Measurements from ENCODE around the gene EIF4EBP3.

The EIF4EBP3 gene

GRCh38 chr5:140548300-140548688 is 832 bp downstream of the EIF4EBP3 start:
- no peaks in the 10 kb centered on the region for H3F3A ChIP-seq (ENCODE audit: low read depth)
- peaks cover 5% of the 10 kb centered on the region for H3K4me1 ChIP-seq (ENCODE audit: insufficient read depth, low read length, poor library complexity, severe bottlenecking)
- H3K9me3 ChIP-seq (ENCODE audit: insufficient read depth, low read depth, low read length), result no peaks in the 10 kb centered on the region
- H3K27me3 ChIP-seq (ENCODE audit: insufficient read depth, low read length, poor library complexity, severe bottlenecking), result no peaks in the 10 kb centered on the region
- H2AFZ ChIP-seq (ENCODE audit: low read length), result no peak overlapping the region
- H3K4me3 ChIP-seq (ENCODE audit: low read length, poor library complexity, severe bottlenecking), result peak overlapping the region; percentile 74
- TF ChIP-seq EZH2phosphoT487 (IDR thresholded peaks at IDR 0.05; ENCODE audit: borderline replicate concordance), result no peak
- no peak for TF ChIP-seq CTCF (conservative IDR thresholded peaks at IDR 0.05; ENCODE audit: low read length)
- peak overlapping the region; percentile 75 for H3K4me2 ChIP-seq (ENCODE audit: low read depth, low read length, poor library complexity, severe bottlenecking)
- H3K36me3 ChIP-seq (ENCODE audit: insufficient read depth, low read length), result peaks cover 44% of the 10 kb centered on the region; the same call in 1 of the 2 replicates
- H3K79me2 ChIP-seq (ENCODE audit: insufficient read depth, low read length), result peaks cover 8% of the 10 kb centered on the region
- H4K20me1 ChIP-seq (ENCODE audit: insufficient read depth, low read length, poor library complexity, severe bottlenecking), result no peaks in the 10 kb centered on the region
- H3K9ac ChIP-seq (ENCODE audit: low read depth, low read length, poor library complexity, severe bottlenecking), result peak overlapping the region; percentile 75
- no peaks in the 10 kb centered on the region for H3K9me2 ChIP-seq (replicated peaks; ENCODE audit: low read depth, low read length)

GRCh38 chr5:140548791-140549190 is 1.3 kb downstream of the EIF4EBP3 start:
- H2AFZ ChIP-seq (ENCODE audit: low read length), result no peak overlapping the region
- peaks cover 43% of the 10 kb centered on the region; the same call in 1 of the 2 replicates for H3K36me3 ChIP-seq (ENCODE audit: insufficient read depth, low read length)
- H3K4me3 ChIP-seq (ENCODE audit: low read length, poor library complexity, severe bottlenecking), result peak overlapping the region; percentile 74
- no peaks in the 10 kb centered on the region for H4K20me1 ChIP-seq (ENCODE audit: insufficient read depth, low read length, poor library complexity, severe bottlenecking)
- H3K9me2 ChIP-seq (replicated peaks; ENCODE audit: low read depth, low read length), result no peaks in the 10 kb centered on the region
- peaks cover 8% of the 10 kb centered on the region for H3K4me1 ChIP-seq (ENCODE audit: insufficient read depth, low read length, poor library complexity, severe bottlenecking)
- TF ChIP-seq EZH2phosphoT487 (IDR thresholded peaks at IDR 0.05; ENCODE audit: borderline replicate concordance), result no peak
- TF ChIP-seq CTCF (conservative IDR thresholded peaks at IDR 0.05; ENCODE audit: low read length), result no peak
- no peaks in the 10 kb centered on the region for H3F3A ChIP-seq (ENCODE audit: low read depth)
- no peaks in the 10 kb centered on the region for H3K27me3 ChIP-seq (ENCODE audit: insufficient read depth, low read length, poor library complexity, severe bottlenecking)
- H3K9me3 ChIP-seq (ENCODE audit: insufficient read depth, low read depth, low read length), result no peaks in the 10 kb centered on the region
- H3K79me2 ChIP-seq (ENCODE audit: insufficient read depth, low read length), result peaks cover 13% of the 10 kb centered on the region
- H3K4me2 ChIP-seq (ENCODE audit: low read depth, low read length, poor library complexity, severe bottlenecking), result peak overlapping the region; percentile 75
- H3K9ac ChIP-seq (ENCODE audit: low read depth, low read length, poor library complexity, severe bottlenecking), result peak overlapping the region; percentile 75

GRCh38 chr5:140549237-140550144 is 2.0 kb downstream of the EIF4EBP3 start:
- TF ChIP-seq EZH2phosphoT487 (IDR thresholded peaks at IDR 0.05; ENCODE audit: borderline replicate concordance), result no peak
- no peak for TF ChIP-seq CTCF (conservative IDR thresholded peaks at IDR 0.05; ENCODE audit: low read length)
- no peak overlapping the region for H3K9ac ChIP-seq (ENCODE audit: low read depth, low read length, poor library complexity, severe bottlenecking)
- H3K36me3 ChIP-seq (ENCODE audit: insufficient read depth, low read length), result peaks cover 38% of the 10 kb centered on the region; the same call in 1 of the 2 replicates
- peaks cover 14% of the 10 kb centered on the region for H3K4me1 ChIP-seq (ENCODE audit: insufficient read depth, low read length, poor library complexity, severe bottlenecking)
- no peaks in the 10 kb centered on the region for H4K20me1 ChIP-seq (ENCODE audit: insufficient read depth, low read length, poor library complexity, severe bottlenecking)
- no peak overlapping the region for H3K4me2 ChIP-seq (ENCODE audit: low read depth, low read length, poor library complexity, severe bottlenecking)
- no peaks in the 10 kb centered on the region for H3K27me3 ChIP-seq (ENCODE audit: insufficient read depth, low read length, poor library complexity, severe bottlenecking)
- no peaks in the 10 kb centered on the region for H3K9me2 ChIP-seq (replicated peaks; ENCODE audit: low read depth, low read length)
- H3K9me3 ChIP-seq (ENCODE audit: insufficient read depth, low read depth, low read length), result no peaks in the 10 kb centered on the region
- no peaks in the 10 kb centered on the region for H3F3A ChIP-seq (ENCODE audit: low read depth)
- H3K4me3 ChIP-seq (ENCODE audit: low read length, poor library complexity, severe bottlenecking), result no peak overlapping the region
- no peak overlapping the region for H2AFZ ChIP-seq (ENCODE audit: low read length)
- H3K79me2 ChIP-seq (ENCODE audit: insufficient read depth, low read length), result peaks cover 19% of the 10 kb centered on the region
